ENCODE measurements around the gene VPS33A.

The VPS33A gene

DNA sequence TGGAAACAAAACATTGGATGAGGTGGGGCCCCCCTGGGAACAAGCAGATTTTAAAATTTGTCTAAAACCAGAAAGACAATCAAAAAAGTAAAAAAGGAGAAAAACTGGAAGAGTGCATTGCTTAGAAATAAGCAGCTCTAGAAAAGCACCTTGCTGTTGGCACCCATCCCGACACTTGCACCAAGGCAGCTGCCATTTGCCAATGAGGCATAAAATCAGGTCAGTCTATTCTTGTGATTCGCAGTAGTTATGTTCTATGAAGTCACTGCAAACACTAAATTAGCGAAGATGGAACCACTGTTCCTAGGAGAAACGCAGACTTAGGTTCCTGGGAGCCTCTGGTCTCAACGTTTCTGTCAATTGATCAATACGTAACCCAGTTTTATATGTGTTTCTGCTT lies 16.2 kb downstream of the VPS33A start:
- no peak for DNase-seq

DNA sequence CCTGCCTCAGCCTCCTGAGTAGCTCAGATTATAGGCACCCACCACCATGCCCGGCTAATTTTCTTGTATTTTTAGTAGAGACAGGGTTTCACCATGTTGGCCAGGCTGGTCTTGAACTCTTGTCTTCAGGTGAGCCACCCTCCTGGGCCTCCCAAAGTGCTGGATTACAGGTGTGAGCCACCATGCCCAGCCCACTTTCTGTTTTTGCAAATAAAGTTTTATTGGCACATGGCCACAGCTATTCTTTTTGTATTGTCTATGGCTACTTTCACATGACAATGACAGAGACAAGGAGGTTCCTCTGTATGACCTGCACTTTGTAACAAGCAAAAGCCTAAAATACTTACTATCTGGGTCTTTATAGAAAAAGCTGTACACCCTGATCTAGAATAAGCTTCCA lies 20.7 kb downstream of the VPS33A start:
- no peak for DNase-seq

DNA sequence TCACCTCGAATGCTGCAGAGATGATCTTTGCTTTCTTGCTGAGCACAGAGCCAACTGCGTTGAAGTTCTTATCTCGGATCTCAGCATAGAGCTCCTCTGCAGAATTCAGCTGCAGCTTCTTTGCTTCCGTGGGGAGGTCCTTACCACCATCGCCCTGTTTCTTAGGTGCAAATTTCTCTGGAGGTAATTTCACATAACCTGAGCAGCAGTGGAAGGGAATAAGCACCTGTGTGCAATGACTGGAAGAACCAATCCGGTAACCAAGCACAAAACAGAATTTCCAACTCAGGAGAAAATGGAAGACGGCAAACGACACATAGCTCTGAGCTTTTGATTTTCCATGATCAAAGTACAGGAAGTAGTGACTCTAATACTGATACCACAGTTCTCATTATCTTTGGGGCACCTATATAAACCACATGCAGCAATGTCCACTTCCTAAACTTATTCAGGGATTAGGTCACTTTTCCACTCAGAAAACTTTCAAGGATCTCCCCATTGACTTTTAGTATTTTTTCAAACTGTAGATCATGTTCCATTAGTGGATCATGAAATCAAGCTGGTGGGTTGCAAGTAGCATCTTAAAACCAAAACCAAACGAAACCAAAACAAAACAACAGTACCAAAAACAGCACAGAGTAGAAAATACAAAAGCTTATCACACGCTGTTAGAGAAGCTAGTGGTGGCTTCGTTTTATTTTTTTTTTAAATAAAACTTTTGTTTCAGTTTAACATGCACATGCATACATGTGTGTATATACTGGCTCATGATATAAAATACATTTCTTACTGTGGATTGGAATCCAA lies 21.5 kb downstream of the VPS33A start:
- no peak for DNase-seq

DNA sequence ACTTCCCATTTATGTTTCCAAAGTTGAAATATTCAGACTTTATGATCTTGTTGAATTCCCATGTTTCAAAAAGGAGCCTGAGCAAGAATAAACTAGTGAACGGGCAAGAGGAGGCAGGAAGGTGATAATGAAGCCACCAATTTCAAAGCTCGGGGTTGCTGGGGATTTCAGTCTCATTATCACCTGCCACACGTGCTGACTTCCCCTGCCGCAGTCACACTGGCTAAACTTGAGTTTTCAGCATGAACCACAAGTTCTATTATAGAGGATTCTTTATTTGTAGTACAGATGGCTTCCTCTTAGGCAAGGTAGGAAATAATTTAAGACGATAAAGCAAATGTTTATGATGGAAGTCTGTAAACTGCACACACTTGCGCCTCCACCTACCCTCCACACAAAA lies 22.3 kb downstream of the VPS33A start:
- DNase-seq, result no peak

DNA sequence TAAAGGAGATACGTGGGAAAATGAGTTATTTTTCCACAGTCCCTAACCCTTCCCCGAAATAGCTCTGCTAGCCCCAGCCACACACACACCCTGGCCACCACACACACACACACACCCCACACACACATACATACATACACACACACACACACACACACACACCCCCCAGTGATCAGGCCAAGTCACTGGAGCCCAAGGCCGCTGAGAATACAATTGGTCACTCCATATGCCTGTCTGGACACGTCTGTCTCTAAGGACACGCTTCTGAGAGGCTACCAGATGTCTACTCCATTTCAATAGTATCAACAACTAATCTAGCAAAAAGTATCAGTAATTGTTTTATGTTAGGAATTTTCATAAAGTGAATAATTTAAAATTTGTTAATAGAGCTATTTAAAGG lies 27.4 kb downstream of the VPS33A start:
- no peak for DNase-seq

DNA sequence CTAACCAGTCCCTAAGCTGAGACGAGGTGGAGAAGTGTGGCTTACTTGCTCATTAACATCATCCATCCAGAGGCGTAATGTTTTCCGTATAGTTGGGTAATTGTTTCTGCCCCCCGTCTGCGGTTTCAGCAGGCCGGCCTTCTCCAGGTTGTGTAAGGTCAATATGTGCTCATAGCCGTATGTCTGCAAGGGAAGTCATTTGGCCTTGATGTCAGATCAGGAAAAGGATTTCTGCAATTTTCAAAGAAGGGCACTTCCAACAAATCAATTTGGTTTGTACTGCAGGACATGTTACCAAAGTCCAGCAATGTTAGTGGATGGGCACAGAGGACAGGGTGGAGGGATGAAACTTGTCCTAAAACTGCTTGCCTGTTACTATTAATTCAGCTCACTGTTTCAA lies 30.6 kb downstream of the VPS33A start:
- DNase-seq, result no peak

DNA sequence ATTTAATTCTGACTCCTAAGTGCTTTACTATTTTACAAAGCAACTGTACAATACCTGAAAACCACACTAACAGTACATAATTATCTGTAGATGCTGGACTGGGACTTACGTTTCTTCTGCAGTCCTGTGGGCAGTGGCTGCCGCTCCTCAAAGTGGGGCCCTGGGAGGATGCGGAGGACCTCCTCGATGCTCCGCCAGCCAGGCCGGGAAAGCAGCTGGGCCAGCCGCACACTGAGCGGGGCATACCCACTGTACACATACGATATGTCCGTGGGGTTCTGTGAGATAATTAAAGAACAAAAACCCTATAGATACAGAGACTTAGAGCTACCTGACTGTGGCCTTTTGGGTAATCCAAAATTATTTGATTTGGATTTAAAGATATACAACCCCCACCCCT lies 33.6 kb downstream of the VPS33A start:
- DNase-seq, result no peak

DNA sequence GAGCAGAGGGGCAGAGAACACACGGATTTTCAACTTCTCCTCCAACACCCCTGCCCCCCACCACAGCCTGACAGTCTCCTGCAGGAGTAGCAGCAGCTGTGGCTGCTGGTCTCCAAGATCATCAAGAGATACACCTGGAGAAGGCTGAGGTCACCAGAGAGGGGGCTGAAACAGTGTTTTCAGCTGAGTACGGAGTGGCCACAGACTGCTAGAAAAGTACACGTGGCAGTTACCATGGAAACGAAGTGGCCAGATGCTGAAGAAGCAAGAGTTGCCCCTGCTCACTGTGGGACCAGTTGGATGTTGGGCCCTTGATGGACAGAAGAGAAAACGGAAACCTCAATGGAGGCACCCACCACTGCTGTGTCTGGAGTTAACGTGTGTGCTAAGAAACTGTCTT lies 35.5 kb downstream of the VPS33A start:
- no peak for DNase-seq

DNA sequence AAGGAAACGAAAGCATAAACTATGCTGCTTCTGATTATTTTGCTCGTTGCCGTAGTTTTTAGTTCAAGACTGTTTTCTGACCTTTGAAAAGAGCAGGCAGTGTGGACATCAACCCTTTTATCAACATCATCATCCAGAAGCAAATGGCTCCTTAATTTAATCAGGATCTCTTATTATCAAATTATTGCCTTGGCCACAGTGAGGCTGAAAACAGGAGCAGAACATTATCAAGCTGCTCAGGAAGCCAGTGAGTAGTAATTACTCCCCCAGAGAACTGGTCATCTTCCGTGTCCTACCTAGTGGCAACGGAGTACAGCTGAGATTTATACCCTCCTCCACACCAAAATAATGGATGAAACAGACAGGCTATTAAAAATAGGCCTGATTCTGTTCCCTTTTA lies 38.2 kb downstream of the VPS33A start:
- no peak for DNase-seq

DNA sequence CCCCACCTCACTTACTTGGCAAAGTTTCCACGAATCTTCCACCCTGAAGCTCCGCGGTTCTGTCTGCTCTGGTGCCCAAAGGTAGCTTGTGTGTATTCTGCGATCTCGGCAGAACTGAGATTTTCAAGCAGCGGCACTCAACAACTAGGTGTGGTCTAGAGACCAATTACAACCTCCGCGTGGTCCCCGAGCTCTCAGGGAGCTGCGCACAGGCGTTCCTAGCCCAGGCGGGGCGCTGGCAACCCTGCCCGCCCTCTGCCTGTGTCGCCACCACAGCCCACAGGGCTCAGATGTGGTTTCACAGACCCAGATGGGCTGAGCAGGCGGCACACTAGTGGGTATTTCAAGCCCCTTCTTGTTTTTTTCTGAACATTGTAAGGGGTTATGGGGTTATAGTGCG lies 39.0 kb downstream of the VPS33A start:
- peak; percentile 53 for DNase-seq

DNA sequence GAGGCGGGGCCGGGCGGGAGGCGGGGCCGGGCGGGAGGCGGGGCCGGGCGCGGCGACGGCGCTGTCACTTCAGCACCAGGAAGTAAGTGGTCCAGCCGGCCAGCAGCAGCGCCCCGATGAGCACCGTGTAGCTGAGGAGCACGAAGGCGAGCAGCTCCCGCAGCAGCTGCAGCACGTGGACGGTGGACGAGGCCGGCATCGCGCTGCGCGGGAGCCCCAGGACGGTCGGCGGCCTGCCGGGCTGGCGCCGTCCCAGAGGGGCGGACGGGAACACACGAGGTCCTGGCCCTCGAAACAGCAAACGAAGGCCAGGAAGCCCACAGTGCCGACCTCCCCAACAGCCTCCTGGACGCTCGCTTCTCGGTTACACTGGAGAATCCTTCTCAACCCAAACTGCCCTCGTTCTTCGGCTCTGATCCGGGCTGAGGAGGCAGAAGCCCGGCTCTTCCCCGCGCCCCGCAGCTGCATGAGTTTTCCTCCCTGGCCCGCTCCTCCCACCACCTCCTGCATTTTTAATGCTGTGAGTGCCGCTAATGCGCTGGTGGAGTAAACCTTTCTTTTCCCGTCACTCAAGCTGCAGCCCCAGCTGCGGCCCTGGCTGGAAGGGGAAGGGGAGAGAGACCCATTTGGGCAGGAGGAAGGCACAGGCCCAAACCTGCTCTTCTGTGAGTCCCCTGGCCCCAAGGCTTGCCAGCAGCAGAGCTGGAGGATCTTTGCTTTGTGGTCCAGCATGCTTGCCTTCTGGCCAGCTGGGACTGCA lies 39.7 kb downstream of the VPS33A start:
- DNase-seq, result no peak

DNA sequence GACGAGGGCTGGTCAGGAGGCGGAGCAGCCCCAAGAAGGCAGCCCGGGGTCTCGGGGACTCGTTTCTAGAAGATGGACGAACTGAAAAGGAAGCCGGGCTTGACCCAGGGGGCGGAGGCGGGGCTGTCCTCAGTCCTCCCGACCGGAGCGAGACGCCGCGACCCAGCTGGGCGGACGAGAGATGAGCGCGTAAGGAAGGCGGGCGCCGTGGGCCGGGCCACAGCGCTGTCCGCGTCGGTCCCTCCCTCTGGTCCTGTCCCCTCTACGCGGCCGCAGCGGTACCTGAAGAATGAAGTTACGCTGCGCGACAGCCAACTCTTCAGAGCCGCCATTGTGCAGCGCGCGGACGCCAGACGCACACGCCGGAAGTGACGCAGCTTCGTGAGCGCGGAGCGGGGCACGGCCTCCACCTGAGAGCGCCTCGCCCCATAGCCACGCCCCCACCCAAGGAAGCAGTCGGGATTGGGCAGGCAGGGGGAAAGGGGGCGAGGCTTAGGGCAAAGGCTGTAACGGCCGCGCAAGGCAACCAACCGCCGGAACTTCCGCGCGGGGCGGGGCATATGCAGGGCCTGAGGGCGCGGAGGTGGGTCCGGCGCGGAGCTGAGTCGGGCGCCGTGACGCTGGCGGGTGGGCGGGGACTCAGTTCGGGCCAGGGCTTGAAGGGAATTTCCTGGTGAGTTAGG lies 40.5 kb downstream of the VPS33A start, which contains the start of gene DIABLO:
DIABLO (minus strand) TSS at position 370 of the 683 bp plus-strand sequence; CDS start at position 332, 38 bp downstream.
- peak; percentile 100 for DNase-seq

DNA sequence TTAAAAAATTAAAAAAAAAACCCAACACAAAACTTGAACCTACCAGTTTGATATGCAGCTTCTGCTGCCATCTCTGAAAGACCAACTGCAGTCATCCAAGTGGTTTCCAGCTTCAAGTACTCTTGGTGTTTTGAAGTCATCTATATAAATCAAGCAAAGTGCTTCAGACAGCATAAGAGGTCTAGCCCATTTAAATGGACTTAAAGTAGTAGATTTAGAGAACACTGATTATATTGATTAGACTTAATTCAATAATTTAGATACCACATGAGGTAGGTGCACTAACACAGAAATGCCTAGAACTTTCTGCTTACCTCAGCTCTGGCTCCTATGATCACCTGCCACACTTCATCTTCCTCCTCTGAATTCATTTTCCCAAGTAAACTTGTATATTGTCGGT lies 49.8 kb downstream of the VPS33A start:
- DNase-seq, result no peak

DNA sequence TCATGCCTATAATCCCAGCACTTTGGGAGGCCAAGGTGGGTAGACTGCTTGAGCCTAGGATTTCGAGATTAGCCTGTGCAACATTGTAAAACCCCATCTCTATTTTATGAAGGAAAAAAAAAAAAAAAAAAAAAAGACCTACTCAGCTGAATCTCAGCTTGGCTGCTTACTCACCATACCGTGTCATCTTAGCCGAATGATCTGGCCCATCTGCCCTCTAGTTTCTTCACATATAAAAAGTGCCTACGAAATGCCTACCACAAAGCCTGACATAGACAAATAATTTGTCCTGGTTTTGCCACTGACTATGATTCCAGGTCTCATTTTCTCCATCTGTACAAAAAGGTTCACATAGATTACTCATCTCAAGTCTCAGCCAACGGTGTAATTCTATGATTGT lies 50.5 kb downstream of the VPS33A start:
- DNase-seq, result no peak

DNA sequence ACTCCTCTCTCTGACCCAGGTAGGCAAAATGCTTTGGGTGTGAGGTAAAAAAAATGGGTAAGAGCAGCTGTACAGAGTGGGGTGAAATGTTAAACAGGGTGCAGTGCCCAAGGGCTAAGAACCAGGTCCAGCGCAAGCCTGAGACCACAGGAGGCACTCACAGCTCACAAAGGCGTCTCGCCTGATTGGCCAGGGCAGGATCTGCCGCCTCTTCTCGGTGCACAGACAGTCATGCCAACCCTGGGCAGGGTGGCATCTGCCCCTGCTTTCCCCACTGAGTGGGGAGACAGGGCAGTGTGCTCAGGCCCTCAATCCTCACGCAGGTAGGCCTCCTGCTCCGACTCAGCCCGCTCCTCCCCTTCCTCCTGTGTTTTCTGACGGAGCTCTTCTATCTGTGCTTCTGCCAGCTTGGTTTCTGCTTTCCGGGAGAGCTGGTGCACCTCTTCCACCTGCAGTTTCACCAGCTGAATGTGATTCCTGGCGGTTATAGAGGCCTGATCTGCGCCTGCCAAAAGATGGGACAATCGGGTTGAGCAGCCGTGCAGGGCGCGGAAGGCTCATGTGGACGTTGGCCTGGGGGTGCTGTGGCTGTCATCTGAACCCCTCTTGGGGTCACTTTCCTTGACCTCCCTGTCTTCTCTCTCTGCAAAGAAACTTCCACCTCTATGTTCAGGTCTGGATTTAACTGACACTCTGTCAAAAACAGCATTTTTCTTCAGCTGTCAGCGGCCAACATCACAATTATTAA lies 58.0 kb downstream of the VPS33A start:
- no peak for DNase-seq

DNA sequence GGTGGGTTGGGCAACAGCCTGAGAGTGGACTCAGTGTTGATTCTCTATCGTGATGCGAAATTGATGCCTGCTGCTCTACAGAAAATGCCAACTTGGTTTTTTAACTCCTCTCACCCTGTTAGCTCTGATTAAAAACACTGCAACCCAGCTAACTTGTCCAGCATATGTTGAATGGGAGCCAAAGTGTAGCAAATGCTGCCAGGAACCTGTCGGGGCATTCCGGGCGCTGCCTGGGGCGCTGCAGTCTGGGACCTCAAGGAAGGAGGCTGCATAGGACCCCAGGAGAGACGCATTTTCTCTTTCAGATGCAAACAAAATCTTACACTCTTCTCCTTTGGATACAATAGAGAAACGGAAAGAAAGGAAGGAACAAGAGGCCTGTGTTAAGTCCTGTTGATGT lies 58.9 kb downstream of the VPS33A start:
- DNase-seq, result no peak

DNA sequence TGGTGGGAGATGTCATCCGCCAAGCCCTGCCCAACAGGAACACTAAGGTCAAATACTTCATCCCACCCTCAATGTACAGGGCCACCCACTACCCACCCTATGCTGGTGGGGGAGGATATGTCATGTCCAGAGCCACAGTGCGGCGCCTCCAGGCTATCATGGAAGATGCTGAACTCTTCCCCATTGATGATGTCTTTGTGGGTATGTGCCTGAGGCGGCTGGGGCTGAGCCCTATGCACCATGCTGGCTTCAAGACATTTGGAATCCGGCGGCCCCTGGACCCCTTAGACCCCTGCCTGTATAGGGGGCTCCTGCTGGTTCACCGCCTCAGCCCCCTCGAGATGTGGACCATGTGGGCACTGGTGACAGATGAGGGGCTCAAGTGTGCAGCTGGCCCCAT lies 59.3 kb downstream of the VPS33A start:
- DNase-seq, result no peak

DNA sequence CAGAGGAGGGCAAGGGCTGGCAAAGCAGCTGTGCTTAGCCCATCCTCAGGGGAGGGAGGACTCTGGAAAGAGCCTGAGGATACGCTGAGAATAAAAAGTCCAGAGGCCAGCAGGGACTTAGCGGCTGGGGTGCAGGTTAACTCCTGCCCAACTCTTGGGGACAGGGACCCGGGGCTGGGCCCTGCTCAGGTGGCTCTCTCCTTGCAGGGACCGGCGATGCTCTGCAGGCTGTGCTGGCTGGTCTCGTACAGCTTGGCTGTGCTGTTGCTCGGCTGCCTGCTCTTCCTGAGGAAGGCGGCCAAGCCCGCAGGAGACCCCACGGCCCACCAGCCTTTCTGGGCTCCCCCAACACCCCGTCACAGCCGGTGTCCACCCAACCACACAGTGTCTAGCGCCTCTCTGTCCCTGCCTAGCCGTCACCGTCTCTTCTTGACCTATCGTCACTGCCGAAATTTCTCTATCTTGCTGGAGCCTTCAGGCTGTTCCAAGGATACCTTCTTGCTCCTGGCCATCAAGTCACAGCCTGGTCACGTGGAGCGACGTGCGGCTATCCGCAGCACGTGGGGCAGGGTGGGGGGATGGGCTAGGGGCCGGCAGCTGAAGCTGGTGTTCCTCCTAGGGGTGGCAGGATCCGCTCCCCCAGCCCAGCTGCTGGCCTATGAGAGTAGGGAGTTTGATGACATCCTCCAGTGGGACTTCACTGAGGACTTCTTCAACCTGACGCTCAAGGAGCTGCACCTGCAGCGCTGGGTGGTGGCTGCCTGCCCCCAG lies 60.0 kb downstream of the VPS33A start:
- DNase-seq, result no peak

DNA sequence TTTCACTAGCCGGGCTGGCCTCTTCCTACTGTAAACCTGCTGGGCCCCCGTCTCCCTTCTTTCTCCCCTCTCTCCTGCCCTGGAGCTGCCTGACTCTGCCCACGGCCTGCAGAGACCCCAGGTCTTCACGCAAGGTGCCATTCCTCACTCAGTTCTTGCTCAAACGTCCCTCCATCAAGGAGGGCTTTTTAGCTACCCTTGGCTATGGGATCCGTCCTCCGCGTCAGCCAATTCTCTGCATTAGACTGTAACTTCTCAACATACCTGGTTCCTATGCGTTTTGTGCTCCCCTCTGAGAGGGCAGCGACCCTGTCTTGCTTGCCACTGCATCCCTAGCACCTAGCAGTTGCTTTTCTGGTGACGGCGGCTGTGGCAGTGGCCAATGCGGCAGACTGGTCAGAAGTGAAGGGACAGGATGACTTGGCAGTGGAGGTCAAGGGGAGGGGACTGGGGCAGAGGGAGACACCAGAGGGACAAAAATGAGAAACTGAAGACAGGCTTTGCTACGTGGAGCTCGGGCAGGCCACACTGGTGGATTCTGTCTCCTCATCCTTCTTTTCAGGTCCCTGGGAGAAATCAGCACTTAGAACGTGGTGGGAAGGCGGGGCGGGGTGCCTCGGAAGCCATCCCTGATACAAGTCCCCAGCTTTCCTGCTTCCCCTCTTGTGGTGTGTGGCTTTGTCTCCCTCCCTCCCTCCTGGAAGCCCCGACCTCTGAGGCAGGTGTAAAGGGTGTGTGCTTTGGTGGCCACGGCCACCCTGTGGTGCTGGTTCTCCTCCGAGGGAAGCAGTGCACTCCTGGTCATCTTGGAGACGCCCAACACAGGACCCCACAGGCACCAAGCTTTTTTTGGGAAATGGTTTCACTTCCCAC lies 61.0 kb downstream of the VPS33A start:
- no peak for DNase-seq

DNA sequence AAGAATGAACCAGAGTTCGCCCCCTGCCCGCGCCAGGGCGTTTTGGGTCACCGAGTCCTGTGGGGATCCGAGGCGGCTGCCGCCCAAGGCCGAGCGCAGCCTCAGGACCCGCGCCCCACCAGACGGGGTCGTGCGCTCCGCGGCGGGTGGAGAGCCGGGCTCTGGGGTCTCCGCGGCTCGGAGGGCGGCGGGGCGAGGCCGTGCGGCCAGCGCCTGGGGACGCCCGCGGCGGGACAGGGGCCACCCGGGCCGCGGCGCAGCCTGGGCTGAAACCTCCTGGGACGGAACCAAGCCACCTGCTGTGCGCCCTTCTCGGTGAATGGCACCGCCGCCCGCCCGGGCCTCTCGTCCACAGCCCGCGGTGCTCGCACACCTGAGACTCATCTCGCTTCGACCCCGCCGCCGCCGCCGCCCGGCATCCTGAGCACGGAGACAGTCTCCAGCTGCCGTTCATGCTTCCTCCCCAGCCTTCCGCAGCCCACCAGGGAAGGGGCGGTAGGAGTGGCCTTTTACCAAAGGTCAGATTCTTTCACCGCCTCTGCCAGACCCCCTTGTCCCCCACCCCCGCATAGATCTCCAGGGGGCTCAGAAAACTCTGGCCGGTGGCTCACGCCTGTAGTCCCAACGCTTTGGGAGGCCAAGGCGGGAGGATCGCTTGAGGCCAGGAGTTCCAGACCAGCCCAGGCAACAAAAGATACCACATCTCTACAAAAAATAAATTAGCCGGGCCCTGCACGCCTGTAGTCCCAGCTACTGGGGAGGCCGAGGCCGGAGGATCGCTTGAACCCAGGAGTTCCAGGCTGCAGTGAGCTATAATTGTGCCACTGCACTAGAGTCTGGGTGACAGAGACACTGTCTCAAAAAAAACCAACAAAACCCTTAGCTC lies 61.9 kb downstream of the VPS33A start:
- no peak for DNase-seq
